ENCODE measurements around the gene KPTN. TPM values are rescaled to one million over a fixed set of nuclear protein-coding genes. Genes with fewer than 3 reads are reported as not detected.
A peak's percentile ranks its signal among the peaks of the same experiment; 100 is the strongest.

Gene KPTN
- total RNA-seq, 2 donors from 2014 or later, result 2.8 to 2.9 TPM

DNA sequence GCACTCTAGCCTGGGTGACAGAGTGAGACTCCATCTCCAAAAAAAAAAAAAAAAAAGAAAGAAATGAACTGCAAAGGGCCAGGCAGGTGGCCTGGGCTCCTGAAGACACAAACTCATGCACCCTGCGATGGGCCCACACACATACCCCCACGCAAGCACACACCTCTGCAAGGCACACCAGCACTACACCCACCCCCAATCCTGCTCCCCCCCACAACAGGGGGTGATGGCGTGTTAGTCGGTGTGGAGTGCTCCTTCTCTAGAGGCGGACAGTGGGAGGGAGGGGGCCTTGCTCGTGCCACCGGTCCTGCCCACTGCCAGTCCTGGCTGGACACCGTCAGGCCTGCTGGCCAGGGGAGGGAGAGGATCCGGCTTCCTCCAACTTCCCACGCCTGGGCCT is 10.7 kb downstream of the KPTN start:
- DNase-seq (ENCODE audit: low spot score), result no peak
- Histone ChIP-seq H3K36me3 (no peaks in the 10 kb centered on the region), H3K4me3 (no peak overlapping the region), H3K4me1 (peaks cover 0 to 16% of the 10 kb centered on the region in 2 donors), H3K27ac (no peak overlapping the region), H3K27me3 (peaks cover 0 to 3% of the 10 kb centered on the region in 2 donors), H3K9me3 (no peaks in the 10 kb centered on the region)
- TF ChIP-seq, protein P1, sequence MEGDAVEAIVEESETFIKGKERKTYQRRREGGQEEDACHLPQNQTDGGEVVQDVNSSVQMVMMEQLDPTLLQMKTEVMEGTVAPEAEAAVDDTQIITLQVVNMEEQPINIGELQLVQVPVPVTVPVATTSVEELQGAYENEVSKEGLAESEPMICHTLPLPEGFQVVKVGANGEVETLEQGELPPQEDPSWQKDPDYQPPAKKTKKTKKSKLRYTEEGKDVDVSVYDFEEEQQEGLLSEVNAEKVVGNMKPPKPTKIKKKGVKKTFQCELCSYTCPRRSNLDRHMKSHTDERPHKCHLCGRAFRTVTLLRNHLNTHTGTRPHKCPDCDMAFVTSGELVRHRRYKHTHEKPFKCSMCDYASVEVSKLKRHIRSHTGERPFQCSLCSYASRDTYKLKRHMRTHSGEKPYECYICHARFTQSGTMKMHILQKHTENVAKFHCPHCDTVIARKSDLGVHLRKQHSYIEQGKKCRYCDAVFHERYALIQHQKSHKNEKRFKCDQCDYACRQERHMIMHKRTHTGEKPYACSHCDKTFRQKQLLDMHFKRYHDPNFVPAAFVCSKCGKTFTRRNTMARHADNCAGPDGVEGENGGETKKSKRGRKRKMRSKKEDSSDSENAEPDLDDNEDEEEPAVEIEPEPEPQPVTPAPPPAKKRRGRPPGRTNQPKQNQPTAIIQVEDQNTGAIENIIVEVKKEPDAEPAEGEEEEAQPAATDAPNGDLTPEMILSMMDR (IDR thresholded peaks at IDR 0.05), result no peak

DNA sequence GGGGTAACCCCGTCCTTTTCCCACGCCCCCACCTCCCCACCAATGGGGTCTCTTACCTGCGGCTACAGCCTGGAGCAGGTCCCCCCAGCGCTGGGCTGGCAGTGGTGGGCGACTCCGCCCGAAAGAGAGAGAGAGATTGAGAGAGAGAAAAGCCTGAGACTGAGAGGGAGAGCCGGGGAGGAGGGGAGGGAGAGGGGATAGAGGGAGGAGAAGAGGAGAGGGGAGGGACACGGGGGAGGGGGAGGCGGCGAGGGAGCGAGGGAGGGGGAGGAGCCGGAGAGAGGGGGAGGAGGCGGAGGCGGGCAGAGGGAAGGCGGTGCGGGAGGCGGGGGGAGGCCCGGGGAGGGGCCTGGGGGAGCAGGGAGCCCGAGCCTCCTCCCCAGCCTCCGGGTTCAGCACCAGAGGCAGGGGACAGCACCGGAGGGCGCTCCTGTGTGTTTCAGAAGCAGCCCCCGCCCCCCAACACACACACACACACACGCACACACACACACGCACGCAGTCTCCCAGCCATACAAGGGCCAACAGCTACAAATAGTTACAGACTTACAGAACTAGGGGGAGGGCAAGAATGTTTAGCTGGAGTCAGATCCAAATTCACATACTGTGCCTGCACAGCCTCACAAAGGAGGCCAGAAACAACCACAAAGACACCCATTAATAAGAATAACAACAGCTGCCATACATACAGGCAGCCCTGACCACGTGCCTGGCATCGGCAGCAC is 12.1 kb downstream of the KPTN start, which contains the start of gene SLC8A2:
Gene SLC8A2 (minus strand): TSS at position 161 of the 725 bp plus-strand sequence. CDS start 5,490 bp downstream, outside the sequence.
- Histone ChIP-seq H3K9me3 (no peaks in the 10 kb centered on the region), H3K36me3 (no peaks in the 10 kb centered on the region), H3K27ac (no peak within 1 kb of the TSS), H3K4me3 (peak within 1 kb of the TSS in 1 of 2 donors; percentile 25), H3K27me3 (peaks cover 0 to 3% of the 10 kb centered on the region in 2 donors), H3K4me1 (peaks cover 0 to 16% of the 10 kb centered on the region in 2 donors)
- TF ChIP-seq, protein P1 (IDR thresholded peaks at IDR 0.05), result no peak
- no peak for DNase-seq (ENCODE audit: low spot score)

DNA sequence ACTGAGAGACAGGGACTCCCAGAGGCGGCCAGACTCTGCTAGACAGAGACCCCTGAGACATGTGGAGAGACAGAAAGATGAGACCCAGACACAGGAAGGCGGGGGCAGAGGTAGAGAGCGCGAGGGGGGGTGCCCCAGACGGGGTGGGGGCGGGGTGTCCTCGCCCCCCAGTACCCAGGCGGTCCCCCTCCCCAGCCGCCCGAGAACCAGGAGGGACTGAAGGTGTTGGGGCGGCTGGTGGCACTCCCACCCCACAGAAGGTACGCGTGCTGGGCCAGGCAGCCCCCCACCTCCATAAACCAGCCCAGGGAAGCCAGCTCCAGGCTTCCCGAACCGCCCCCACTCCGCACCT is 12.7 kb downstream of the KPTN start:
- Histone ChIP-seq H3K36me3 (no peaks in the 10 kb centered on the region), H3K9me3 (no peaks in the 10 kb centered on the region), H3K4me3 (peak overlapping the region in 1 of 2 donors; percentile 25), H3K4me1 (peaks cover 0 to 16% of the 10 kb centered on the region in 2 donors), H3K27me3 (peaks cover 0 to 3% of the 10 kb centered on the region in 2 donors), H3K27ac (no peak overlapping the region)
- no peak for DNase-seq (ENCODE audit: low spot score)
- TF ChIP-seq, protein P1 (IDR thresholded peaks at IDR 0.05), result no peak

DNA sequence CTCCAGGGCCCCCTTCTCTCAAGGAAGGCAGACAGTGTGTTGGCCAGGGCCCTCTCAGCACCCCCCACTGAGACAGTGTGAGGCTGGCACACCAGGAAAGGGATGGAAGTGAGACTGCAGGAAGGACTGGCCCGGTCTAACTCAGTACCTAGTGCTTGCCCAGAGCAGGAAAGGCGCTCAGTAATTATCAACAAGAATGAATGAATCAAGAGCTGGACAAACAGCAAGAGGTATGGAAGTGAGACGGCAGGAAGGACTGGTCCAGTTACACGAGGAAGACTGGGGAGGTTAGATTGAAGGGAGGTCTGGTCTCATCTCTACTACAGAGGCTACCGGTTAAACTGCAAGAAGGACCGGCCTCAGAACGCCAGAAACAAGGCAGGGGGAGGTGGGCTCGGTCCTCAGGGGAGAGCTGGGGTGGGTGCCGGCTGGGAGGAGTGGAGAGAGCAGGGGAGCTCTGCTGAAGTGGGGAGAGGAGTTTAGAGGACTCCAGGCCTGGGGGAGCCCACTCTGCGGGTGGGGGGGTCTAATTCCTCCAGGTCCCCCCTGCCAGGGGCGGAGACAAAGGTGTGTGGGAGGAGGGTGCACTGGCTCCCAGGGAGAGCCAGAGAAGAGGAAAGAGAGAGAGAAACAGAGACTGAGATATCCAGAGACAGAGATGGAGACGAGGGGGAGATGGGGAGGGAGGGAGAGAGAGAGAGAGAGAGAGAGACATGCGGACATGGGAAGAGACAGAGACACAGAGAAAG is 13.4 kb downstream of the KPTN start:
- DNase-seq (ENCODE audit: low spot score), result no peak
- TF ChIP-seq, protein P1 (IDR thresholded peaks at IDR 0.05), result no peak
- H3K9me3 ChIP-seq, result no peaks in the 10 kb centered on the region
- no peaks in the 10 kb centered on the region for H3K36me3 ChIP-seq
- H3K4me3 ChIP-seq, result no peak overlapping the region
- peaks cover 0 to 16% of the 10 kb centered on the region in 2 donors for H3K4me1 ChIP-seq
- peaks cover 0 to 3% of the 10 kb centered on the region in 2 donors for H3K27me3 ChIP-seq
- H3K27ac ChIP-seq, result no peak overlapping the region

DNA sequence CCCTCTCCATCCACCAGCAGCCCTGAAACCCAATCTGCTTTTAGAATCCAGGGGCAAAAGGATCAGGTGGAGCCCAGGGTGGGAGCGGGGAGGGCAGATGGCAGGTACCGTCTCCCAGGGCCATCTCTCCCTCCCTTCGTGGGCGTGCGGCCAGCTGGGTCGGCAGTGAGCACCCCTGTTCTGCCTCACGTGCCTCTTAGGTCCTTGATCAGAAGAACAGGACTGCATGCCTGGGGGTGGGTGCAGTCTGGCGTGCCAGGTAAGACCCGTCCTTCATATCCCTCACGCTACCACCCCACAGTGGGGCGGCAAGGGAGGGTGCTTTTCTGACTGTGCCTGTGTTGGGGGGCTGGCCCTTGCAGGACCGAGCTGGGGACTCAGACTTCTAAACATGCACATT is 14.3 kb downstream of the KPTN start:
- peaks cover 0 to 3% of the 10 kb centered on the region in 2 donors for H3K27me3 ChIP-seq
- H3K36me3 ChIP-seq, result no peaks in the 10 kb centered on the region
- TF ChIP-seq, protein P1 (IDR thresholded peaks at IDR 0.05), result no peak
- H3K4me1 ChIP-seq, result peaks cover 0 to 16% of the 10 kb centered on the region in 2 donors
- no peak overlapping the region for H3K4me3 ChIP-seq
- H3K27ac ChIP-seq, result no peak overlapping the region
- H3K9me3 ChIP-seq, result no peaks in the 10 kb centered on the region
- DNase-seq (ENCODE audit: low spot score), result no peak

Data from right atrium auricular region (tissue), 2 donors.